Endothelial cell (in vitro differentiated cells): ENCODE data around the gene FAM20C. TPM values are rescaled to one million over a fixed set of nuclear protein-coding genes. Genes with fewer than 3 reads are reported as not detected.

Source experiments
- DNase-seq: peaks from one replicate; pipeline ENCODE4 v3.0.0; 2021; ENCODE audit warnings: low spot score
- H3K27ac Mint-ChIP-seq: one replicate; pipeline ENCODE4 v1.8.0; 2021; ENCODE audit warnings: mixed read lengths, inconsistent platforms; ENCODE audit not compliant: unreplicated experiment
- H3K27me3 Mint-ChIP-seq: one replicate; pipeline ENCODE4 v1.8.0; 2021; ENCODE audit warnings: mild to moderate bottlenecking, moderate library complexity, mixed read lengths, inconsistent platforms; ENCODE audit not compliant: unreplicated experiment
- H3K36me3 Mint-ChIP-seq: one replicate; pipeline ENCODE4 v1.8.0; 2021; ENCODE audit warnings: mild to moderate bottlenecking, low read depth, mixed read lengths, inconsistent platforms; ENCODE audit not compliant: unreplicated experiment
- H3K4me1 Mint-ChIP-seq: one replicate; pipeline ENCODE4 v1.8.0; 2021; ENCODE audit warnings: mild to moderate bottlenecking, mixed read lengths, inconsistent platforms; ENCODE audit not compliant: unreplicated experiment
- H3K4me3 Mint-ChIP-seq: one replicate; pipeline ENCODE4 v1.8.0; 2021; ENCODE audit warnings: mild to moderate bottlenecking, mixed read lengths, inconsistent platforms; ENCODE audit not compliant: unreplicated experiment
- H3K9me3 Mint-ChIP-seq: one replicate; pipeline ENCODE4 v1.8.0; 2021; ENCODE audit warnings: mixed read lengths, inconsistent platforms; ENCODE audit not compliant: unreplicated experiment
- total RNA-seq: library from RNA; stranded (reverse); fragmentation: NEBNext Ultra II Directional; extraction: Animal tissue kit (Norgen Biotek cat#: 25700); gene quantifications from one replicate; pipeline ENCODE4 v1.2.1, GENCODE V29; 2021; ENCODE audit not compliant: unreplicated experiment
- TF ChIP-seq, protein P1 (sequence below): fragments of 200-600 bp; sonication (generic); IDR thresholded peaks from one replicate; pipeline ENCODE4 v1.5.0; 2021; ENCODE audit warnings: antibody characterized with exemption; ENCODE audit not compliant: unreplicated experiment

Gene FAM20C
- total RNA-seq, 1 donor from 2014 or later = 3.1 TPM

DNA sequence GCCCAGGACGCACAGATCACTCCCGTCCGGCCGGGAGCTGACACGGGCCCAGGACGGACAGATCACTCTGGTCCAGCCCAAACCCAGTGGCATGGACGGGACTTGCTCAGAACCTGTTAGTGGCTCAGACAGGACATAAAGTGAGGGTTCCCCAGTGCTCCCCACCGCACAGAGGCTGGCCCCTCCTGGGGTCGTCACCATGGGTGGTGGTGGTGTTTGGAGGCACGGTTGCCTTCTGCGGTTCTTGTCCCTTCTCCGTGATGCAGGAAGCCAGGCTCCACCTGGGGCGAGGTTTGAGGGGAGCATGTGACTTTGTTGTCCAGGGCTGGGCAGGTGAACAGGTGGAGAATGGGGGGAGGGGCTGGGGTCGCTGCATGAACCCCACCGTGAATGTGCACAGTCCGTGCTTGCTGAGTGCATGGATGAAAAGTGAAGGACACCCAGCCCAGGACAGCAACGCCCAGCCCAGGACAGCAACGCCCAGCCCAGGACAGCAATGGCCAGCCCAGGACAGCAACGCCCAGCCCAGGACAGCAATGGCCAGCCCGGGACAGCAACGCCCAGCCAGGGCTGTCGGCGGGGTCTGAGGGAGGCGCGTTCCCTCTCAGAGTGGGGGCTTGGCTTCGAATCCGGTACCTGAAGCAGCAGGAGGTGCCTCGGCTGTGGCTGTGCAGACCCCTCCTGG is 26.7 kb downstream of the FAM20C start:
- DNase-seq = no peak
- H3K36me3 Mint-ChIP-seq = peaks cover 8% of the 10 kb centered on the region
- H3K9me3 Mint-ChIP-seq = no peaks in the 10 kb centered on the region
- TF ChIP-seq, protein P1, sequence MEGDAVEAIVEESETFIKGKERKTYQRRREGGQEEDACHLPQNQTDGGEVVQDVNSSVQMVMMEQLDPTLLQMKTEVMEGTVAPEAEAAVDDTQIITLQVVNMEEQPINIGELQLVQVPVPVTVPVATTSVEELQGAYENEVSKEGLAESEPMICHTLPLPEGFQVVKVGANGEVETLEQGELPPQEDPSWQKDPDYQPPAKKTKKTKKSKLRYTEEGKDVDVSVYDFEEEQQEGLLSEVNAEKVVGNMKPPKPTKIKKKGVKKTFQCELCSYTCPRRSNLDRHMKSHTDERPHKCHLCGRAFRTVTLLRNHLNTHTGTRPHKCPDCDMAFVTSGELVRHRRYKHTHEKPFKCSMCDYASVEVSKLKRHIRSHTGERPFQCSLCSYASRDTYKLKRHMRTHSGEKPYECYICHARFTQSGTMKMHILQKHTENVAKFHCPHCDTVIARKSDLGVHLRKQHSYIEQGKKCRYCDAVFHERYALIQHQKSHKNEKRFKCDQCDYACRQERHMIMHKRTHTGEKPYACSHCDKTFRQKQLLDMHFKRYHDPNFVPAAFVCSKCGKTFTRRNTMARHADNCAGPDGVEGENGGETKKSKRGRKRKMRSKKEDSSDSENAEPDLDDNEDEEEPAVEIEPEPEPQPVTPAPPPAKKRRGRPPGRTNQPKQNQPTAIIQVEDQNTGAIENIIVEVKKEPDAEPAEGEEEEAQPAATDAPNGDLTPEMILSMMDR = no peak
- H3K4me3 Mint-ChIP-seq = no peak overlapping the region
- no peak overlapping the region for H3K27ac Mint-ChIP-seq
- H3K4me1 Mint-ChIP-seq = peaks cover 4% of the 10 kb centered on the region
- peaks cover 8% of the 10 kb centered on the region for H3K27me3 Mint-ChIP-seq

DNA sequence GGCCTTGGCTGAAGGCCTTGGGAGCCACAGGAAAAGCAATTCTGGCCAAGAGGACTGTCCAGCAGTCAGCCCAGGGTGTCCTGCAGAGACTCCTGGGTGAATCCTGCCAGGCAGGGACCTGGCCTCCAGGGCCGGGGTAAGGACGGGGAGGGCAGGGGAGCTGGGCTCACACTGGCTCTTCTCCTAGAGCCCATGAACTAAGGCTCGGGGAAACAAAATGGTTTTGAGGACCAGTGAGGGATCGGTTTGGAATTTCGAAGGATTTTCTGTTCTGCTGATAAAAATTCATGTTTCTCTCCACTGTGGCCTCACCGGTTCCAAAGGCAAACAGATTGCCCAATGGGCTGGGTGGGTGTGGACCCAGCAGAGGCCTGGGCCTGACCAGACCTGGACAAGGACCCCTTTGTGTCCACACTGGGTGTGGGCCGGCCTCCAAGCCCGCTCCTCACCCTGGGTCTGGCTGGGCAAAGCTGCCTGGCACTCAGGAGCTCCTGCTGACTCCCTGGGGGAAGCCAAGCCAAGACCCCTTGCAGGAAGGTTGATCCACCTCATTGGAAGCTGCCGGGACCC is 27.3 kb downstream of the FAM20C start:
- no peak overlapping the region for H3K27ac Mint-ChIP-seq
- peaks cover 8% of the 10 kb centered on the region for H3K36me3 Mint-ChIP-seq
- TF ChIP-seq, protein P1 = no peak
- peaks cover 4% of the 10 kb centered on the region for H3K4me1 Mint-ChIP-seq
- no peak for DNase-seq
- no peak overlapping the region for H3K4me3 Mint-ChIP-seq
- peaks cover 8% of the 10 kb centered on the region for H3K27me3 Mint-ChIP-seq
- no peaks in the 10 kb centered on the region for H3K9me3 Mint-ChIP-seq

DNA sequence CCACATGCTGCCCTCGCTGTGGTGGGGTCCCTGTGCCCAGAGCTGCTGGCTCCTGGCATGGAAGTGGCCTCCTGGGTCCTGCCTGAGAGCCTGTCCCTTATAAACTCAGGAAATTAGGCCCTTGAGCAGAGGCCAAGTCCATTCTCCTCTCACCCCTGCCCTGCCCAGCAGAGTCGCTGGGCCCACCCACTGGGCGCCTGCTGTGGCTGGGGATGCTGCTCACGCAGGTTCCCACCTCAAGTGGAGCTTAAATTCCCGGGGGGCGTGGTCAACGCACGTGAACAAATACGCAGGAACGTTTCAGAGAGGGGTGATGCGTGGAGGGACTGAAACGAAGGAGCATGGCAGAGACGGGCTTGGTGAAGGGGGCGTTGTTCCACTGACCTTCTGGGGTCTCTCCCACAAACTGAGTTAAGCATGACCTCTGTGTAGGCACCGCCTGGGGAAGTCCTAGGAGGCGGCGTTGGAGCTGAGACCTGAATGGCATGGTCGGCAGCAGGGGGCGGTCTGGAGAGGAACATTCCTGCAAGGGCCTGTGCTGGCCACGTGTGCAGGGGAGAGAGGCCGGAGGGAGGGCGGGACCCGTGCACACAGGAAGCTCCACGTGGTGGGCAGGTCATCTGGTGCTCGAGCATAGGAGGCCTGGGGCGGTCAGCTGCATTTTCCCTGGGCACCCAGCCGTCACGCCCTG is 27.9 kb downstream of the FAM20C start:
- Mint-ChIP-seq H3K9me3 (no peaks in the 10 kb centered on the region), H3K27ac (no peak overlapping the region), H3K36me3 (peaks cover 8% of the 10 kb centered on the region), H3K4me1 (peaks cover 4% of the 10 kb centered on the region), H3K27me3 (peaks cover 8% of the 10 kb centered on the region), H3K4me3 (no peak overlapping the region)
- TF ChIP-seq, protein P1 = no peak
- DNase-seq = peak; percentile 23

DNA sequence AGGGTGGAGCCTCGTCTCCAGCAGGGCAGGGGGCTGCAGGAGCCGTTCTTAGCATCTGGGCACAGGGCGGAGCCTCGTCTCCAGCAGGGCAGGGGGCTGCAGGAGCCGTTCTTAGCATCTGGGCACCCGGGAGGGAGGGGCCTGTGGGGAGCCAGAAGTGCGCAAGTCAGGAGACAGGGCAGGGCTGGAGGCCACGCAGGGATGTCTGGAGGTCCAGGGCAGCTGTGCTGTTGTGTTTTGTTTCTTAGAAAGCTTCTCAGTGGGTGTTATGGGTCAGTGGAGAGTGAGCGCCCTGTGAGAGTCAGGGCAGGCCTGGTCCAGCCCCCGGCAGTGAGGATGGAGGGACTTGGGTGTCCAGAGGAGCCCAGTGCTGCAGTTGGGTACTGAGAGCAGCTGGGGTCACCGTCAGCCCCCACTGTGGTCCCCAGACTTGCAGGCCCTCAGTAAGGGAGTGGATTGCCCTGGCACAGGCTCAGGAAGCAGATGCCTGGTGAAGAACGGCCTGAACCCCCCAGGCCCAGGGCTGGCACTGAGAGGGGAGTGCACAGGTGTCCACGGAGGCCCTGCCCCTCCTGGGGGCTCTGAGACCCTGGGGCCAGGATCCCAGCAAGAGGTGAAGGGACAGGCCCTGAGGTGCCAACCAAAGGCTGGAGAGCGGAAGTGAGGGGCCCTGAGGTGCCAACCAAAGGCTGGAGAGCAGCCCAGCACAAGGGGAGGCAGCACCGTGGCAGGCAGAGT is 29.8 kb downstream of the FAM20C start:
- peak overlapping the region; percentile 65 for H3K27ac Mint-ChIP-seq
- DNase-seq = no peak
- no peak overlapping the region for H3K4me3 Mint-ChIP-seq
- peaks cover 4% of the 10 kb centered on the region for H3K4me1 Mint-ChIP-seq
- peaks cover 7% of the 10 kb centered on the region for H3K27me3 Mint-ChIP-seq
- H3K36me3 Mint-ChIP-seq = peaks cover 4% of the 10 kb centered on the region
- no peaks in the 10 kb centered on the region for H3K9me3 Mint-ChIP-seq
- TF ChIP-seq, protein P1 = no peak
